Measurements from ENCODE around the gene DMP1. TPM values are rescaled to one million over a fixed set of nuclear protein-coding genes. Genes with fewer than 3 reads are reported as not detected.

Gene DMP1
- total RNA-seq, 2 donors from 2014 or later, result not detected

GRCh38 chr4:87697272-87697671 is 47.2 kb downstream of the DMP1 start:
- no peak for ATAC-seq

GRCh38 chr4:87697945-87698344 is 47.9 kb downstream of the DMP1 start:
- DNase-seq (no peak), ATAC-seq (no peak)
- 72 to 100% methylated on average over 1 to 2 of the region's 2 CpGs for WGBS, 2 donors
- no peak overlapping the region for H3K27ac ChIP-seq
- H3K36me3 ChIP-seq (replicated peaks in 1 of 2; ENCODE audit: insufficient read depth in 1 of 2, low read depth in 2 of 2), result no peaks in the 10 kb centered on the region
- intact Hi-C loops (cut with DNase I), result no loop called here
- no peak overlapping the region for H3K4me3 ChIP-seq
- no peaks in the 10 kb centered on the region for H3K4me1 ChIP-seq
- no peaks in the 10 kb centered on the region for H3K27me3 ChIP-seq
- H3K9me3 ChIP-seq, result no peaks in the 10 kb centered on the region
- TF ChIP-seq CTCF (IDR thresholded peaks at IDR 0.05) (no peak), POLR2A (IDR thresholded peaks at IDR 0.05) (no peak)

More at GRCh38 chr4:87697272-87697671, 47.2 kb downstream of the DMP1 start:
- Histone ChIP-seq H3K27ac (no peak overlapping the region), H3K4me1 (no peaks in the 10 kb centered on the region), H3K36me3 (replicated peaks in 1 of 2; ENCODE audit: insufficient read depth in 1 of 2, low read depth in 2 of 2) (no peaks in the 10 kb centered on the region), H3K27me3 (no peaks in the 10 kb centered on the region), H3K4me3 (no peak overlapping the region), H3K9me3 (peaks cover 0 to 5% (median 0%) of the 10 kb centered on the region in 3 donors)
- DNase-seq, result no peak
- TF ChIP-seq CTCF (IDR thresholded peaks at IDR 0.05) (no peak), POLR2A (IDR thresholded peaks at IDR 0.05) (no peak)
- WGBS, 2 donors, result 67 to 74% methylated on average over 3 to 5 of the region's 5 CpGs
- intact Hi-C loops (cut with DNase I), result no loop called here

GRCh38 chr4:87698394-87698793 is 48.3 kb downstream of the DMP1 start:
- Histone ChIP-seq H3K27ac (no peak overlapping the region), H3K4me1 (no peaks in the 10 kb centered on the region), H3K36me3 (replicated peaks in 1 of 2; ENCODE audit: insufficient read depth in 1 of 2, low read depth in 2 of 2) (no peaks in the 10 kb centered on the region), H3K4me3 (no peak overlapping the region), H3K27me3 (no peaks in the 10 kb centered on the region), H3K9me3 (no peaks in the 10 kb centered on the region)
- no peak for ATAC-seq
- 80% methylated on average over 2 of the region's 2 CpGs for WGBS, 2 donors
- no peak for DNase-seq
- TF ChIP-seq POLR2A (IDR thresholded peaks at IDR 0.05) (no peak), CTCF (IDR thresholded peaks at IDR 0.05) (no peak)
- intact Hi-C loops (cut with DNase I), result no loop called here

- Histone ChIP-seq H3K27ac (no peak overlapping the region), H3K4me3 (no peak overlapping the region), H3K4me1 (no peaks in the 10 kb centered on the region), H3K27me3 (no peaks in the 10 kb centered on the region), H3K9me3 (no peaks in the 10 kb centered on the region), H3K36me3 (replicated peaks in 1 of 2; ENCODE audit: insufficient read depth in 1 of 2, low read depth in 2 of 2) (no peaks in the 10 kb centered on the region)
- DNase-seq (no peak), ATAC-seq (no peak)
- intact Hi-C loops (cut with DNase I), result no loop called here
- no peak for TF ChIP-seq POLR2A (IDR thresholded peaks at IDR 0.05)
- TF ChIP-seq CTCF (IDR thresholded peaks at IDR 0.05), result no peak
- 83 to 89% methylated on average over 3 of the region's 3 CpGs for WGBS, 2 donors
Measured at GRCh38 chr4:87704001-87704400, 53.9 kb downstream of the DMP1 start.

GRCh38 chr4:87707279-87707918 is 57.3 kb downstream of the DMP1 start:
- ATAC-seq, result no peak
- no peak overlapping the region for H3K27ac ChIP-seq
- WGBS, 2 donors, result 68 to 92% methylated on average over 3 to 4 of the region's 4 CpGs
- no peaks in the 10 kb centered on the region for H3K4me1 ChIP-seq
- TF ChIP-seq CTCF (IDR thresholded peaks at IDR 0.05) (no peak), POLR2A (IDR thresholded peaks at IDR 0.05) (no peak)
- no peaks in the 10 kb centered on the region for H3K36me3 ChIP-seq (replicated peaks in 1 of 2; ENCODE audit: insufficient read depth in 1 of 2, low read depth in 2 of 2)
- no peak for DNase-seq
- intact Hi-C loops (cut with DNase I), result no loop called here
- H3K27me3 ChIP-seq, result no peaks in the 10 kb centered on the region
- no peaks in the 10 kb centered on the region for H3K9me3 ChIP-seq
- H3K4me3 ChIP-seq, result no peak overlapping the region
